GM06990 (cell line): ENCODE data around the gene OAS2.

Experiments
- DNase-seq: peaks from one replicate; pipeline ENCODE4 v3.0.0-alpha.2; 2011; ENCODE audit not compliant: insufficient read length; ENCODE audit errors: extremely low read depth
- H3K27me3 ChIP-seq: replicated peaks from 2 replicates; pipeline ENCODE4 v1.6.0; 2011; ENCODE audit warnings: low read length; ENCODE audit not compliant: control insufficient read depth, insufficient read depth
- H3K36me3 ChIP-seq: 2 replicates; pipeline ENCODE4 v1.5.1; 2011; ENCODE audit warnings: low read length; ENCODE audit not compliant: control insufficient read depth, insufficient read depth
- H3K4me3 ChIP-seq: replicated peaks from 2 replicates; pipeline ENCODE4 v1.5.1; 2011; ENCODE audit warnings: low read depth, mild to moderate bottlenecking, control low read depth, low read length
- CTCF ChIP-seq: IDR thresholded peaks from 2 replicates; pipeline ENCODE4 v1.5.1; 2011; ENCODE audit warnings: low read length, control low read depth, mild to moderate bottlenecking, inconsistent platforms; ENCODE audit not compliant: insufficient read depth, poor library complexity, severe bottlenecking

Gene OAS2

GRCh38 chr12:113030875-113031525, 52.7 kb downstream of the OAS2 start:
- no peak overlapping the region for H3K4me3 ChIP-seq
- DNase-seq = peak; percentile 28
- no peaks in the 10 kb centered on the region for H3K36me3 ChIP-seq
- peak; percentile 60 for TF ChIP-seq CTCF
- no peaks in the 10 kb centered on the region for H3K27me3 ChIP-seq

- Histone ChIP-seq H3K27me3 (peaks cover 4% of the 10 kb centered on the region; the same call in 1 of the 2 replicates), H3K36me3 (no peaks in the 10 kb centered on the region), H3K4me3 (no peak overlapping the region)
- no peak for TF ChIP-seq CTCF
- DNase-seq = no peak
These were observed 61.7 kb downstream of the OAS2 start for GRCh38 chr12:113039911-113040445.

- DNase-seq = no peak
- H3K27me3 ChIP-seq = peaks cover 4% of the 10 kb centered on the region; the same call in 1 of the 2 replicates
- no peak overlapping the region for H3K4me3 ChIP-seq
- no peaks in the 10 kb centered on the region for H3K36me3 ChIP-seq
- TF ChIP-seq CTCF = no peak
These were observed 62.4 kb downstream of the OAS2 start for GRCh38 chr12:113040722-113041171.

- no peaks in the 10 kb centered on the region for H3K36me3 ChIP-seq
- no peak overlapping the region for H3K4me3 ChIP-seq
- no peak for DNase-seq
- peaks cover 4% of the 10 kb centered on the region; the same call in 1 of the 2 replicates for H3K27me3 ChIP-seq
- TF ChIP-seq CTCF = no peak
These were observed 63.2 kb downstream of the OAS2 start for GRCh38 chr12:113041560-113041959.

GRCh38 chr12:113043240-113043639, 64.9 kb downstream of the OAS2 start:
- no peak for DNase-seq
- no peak for TF ChIP-seq CTCF
- Histone ChIP-seq H3K36me3 (no peaks in the 10 kb centered on the region), H3K4me3 (no peak overlapping the region), H3K27me3 (peaks cover 4% of the 10 kb centered on the region; the same call in 1 of the 2 replicates)
